HG03064 (cell line): Measurements from ENCODE around the gene APBA3.
"Not testable (repeated sequence)": the region's sequence is repeated elsewhere in the genome, so short reads cannot be mapped to it uniquely, and the experiment has no call there.

ENCODE experiments used
- ATAC-seq: cut with Tn5 transposase; IDR thresholded peaks from one replicate; pipeline ENCODE4 v1.9.1; 2021; ENCODE audit warnings: low read depth; ENCODE audit not compliant: unreplicated experiment

APBA3 gene

GRCh38 chr19:3773814-3774515 is 12.5 kb upstream of the APBA3 start:
- no peak for ATAC-seq

DNA sequence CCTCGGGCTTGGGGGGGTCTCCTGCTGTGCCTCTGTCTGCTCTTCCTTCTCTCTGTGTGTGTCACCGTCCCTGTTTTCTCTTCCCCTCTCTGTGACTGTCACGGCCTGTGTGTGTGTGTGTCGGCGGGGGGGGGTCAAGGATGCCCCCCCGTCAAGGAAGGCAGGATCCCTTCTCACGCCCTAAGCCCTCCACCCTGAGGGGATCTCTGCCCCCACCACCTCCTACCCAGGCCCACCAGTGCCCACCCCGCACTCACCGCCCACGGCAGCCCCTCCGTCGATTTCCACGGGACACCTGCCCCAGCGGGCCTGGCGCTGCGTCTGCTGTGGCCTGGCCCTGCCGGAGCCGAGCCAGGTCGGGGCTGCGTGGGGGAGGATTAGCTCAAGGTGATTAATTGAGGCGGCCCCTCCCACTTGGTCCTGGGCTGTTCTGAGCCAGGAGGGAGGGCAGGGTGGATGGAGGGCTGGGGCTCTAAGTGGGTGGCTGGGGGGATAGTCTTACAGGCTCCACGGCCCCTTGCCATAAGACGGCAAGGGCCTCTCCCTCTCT is 10.5 kb upstream of the APBA3 start, which contains the start of gene RAX2:
Gene RAX2, minus strand, starts transcription at position 323 of the 550 bp plus-strand sequence. CDS start 486 bp downstream, outside the sequence.
- ATAC-seq: no peak

- no peak for ATAC-seq
Measured at GRCh38 chr19:3771000-3771905, 9.8 kb upstream of the APBA3 start.

DNA sequence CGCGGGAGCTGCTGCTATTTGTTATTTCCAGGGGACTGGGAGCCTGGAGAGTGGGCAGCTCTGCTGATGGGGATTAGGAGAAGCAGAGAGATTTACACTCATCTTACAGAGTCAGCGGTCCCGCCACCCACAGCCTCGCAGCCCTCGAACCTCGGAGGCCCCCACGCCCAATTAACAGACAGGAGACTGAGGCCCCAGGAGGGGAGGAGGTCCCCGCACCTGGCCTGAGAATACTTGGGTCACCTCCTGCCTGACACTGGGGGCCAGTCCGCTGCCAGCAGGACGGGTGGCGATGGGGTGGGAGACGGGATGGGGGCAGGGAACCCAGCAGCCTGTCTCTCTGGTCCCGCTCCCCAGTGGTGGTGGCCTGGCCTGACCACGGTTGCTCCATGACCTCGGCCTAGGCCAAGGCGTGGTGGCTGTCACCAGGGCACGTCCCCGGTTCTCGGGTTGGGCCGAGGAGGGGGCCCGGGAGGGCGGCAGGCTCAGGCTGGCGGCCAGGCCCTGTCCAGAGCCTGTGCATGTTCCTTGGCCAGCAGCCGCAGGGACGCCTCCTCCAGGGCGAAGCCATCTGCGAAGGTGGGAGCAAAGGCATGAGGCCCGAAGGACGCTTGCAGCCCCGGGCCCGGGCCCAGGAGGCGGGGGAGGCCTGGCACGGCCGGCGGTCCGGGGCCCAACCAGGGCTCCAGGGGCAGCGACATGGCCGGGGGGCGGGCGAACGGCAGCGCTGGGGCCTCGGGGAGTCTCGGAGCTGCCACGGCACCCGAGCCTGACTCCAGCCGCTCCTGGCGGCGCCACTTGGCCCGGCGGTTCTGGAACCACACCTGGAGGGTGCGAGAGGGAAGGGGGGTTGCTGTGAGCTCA is 8.9 kb upstream of the APBA3 start:
- no peak for ATAC-seq

GRCh38 chr19:3769494-3769893 is 8.0 kb upstream of the APBA3 start:
- no peak for ATAC-seq

GRCh38 chr19:3768748-3769099 is 7.2 kb upstream of the APBA3 start:
- ATAC-seq: no peak

- no peak for ATAC-seq
Measured at GRCh38 chr19:3768015-3768747, 6.7 kb upstream of the APBA3 start.

GRCh38 chr19:3767050-3767449 is 5.6 kb upstream of the APBA3 start:
- ATAC-seq: no peak

DNA sequence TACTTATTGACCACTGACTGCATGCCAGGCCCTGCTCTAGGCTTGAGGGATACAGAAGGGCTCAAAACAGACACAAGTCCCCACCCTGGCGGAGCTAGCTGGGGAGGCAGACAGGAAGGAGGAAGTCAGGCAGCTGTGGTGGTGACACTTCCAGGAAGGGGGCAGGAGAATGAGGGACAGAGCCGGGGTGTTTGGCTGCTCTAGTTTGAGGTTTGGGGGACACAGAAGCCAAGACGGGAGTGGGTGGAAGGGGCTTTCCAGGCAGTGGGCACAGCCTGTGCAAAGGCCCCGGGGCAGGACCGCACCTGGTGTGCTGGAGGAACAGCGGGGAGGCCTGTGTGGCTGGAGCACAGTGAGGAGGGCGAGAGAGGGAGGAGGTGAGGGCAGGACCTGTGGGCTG is 5.0 kb upstream of the APBA3 start:
- no peak for ATAC-seq

GRCh38 chr19:3765757-3766156 is 4.3 kb upstream of the APBA3 start:
- not testable (repeated sequence) for ATAC-seq

- no peak for ATAC-seq
Measured at GRCh38 chr19:3765121-3765520, 3.6 kb upstream of the APBA3 start.

- peak; percentile 46 for ATAC-seq
Measured at GRCh38 chr19:3762501-3763459, 1.3 kb upstream of the APBA3 start, which contains the start of gene MRPL54. MRPL54 (plus strand) TSS chr19:3762682; CDS start chr19:3762701, 19 bp downstream.

- no peak for ATAC-seq
Measured at GRCh38 chr19:3762130-3762473, 610 bp upstream of the APBA3 start.

GRCh38 chr19:3760871-3761361 is 576 bp downstream of the APBA3 start:
- no peak for ATAC-seq

GRCh38 chr19:3759482-3760254 is 1.8 kb downstream of the APBA3 start:
- ATAC-seq: no peak

GRCh38 chr19:3758297-3758696 is 3.2 kb downstream of the APBA3 start:
- ATAC-seq: not testable (repeated sequence)

DNA sequence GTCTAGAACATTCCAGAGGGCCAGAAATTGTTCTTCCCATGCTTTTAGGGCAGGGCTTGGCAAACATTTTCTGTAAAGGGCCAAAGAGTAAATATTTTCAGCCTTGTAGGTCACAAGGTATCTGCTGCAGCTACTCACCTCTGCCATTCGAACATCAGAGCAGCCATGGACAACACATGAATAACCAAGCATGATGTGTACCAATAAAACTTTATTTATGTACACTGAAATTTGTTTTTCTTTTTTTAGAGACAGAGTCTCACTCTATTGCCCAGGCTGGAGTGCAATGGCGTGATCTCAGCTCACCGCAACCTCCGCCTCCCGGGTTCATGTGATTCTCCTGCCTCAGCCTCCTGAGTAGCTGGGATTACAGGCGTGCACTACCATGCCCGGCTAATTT is 3.8 kb downstream of the APBA3 start:
- ATAC-seq: not testable (repeated sequence)
